SK-N-SH treated with all-trans-retinoic acid at 6 μM for 48 hours (cell line): ENCODE data around the gene TNFRSF21.

ENCODE experiments used
- BACH2 ChIP-seq: fragments of 250-450 bp; sonication (Bioruptor Pico); IDR thresholded peaks from 2 replicates; pipeline ENCODE4 v1.9.0; 2021; ENCODE audit warnings: mild to moderate bottlenecking, borderline replicate concordance
- CREB5 ChIP-seq: fragments of 250-450 bp; sonication (Bioruptor Pico); IDR thresholded peaks from 2 replicates; pipeline ENCODE4 v1.5.1; 2020; ENCODE audit warnings: low read depth, mild to moderate bottlenecking, moderate library complexity
- CSDC2 ChIP-seq: fragments of 250-450 bp; sonication (Bioruptor Pico); IDR thresholded peaks from 2 replicates; pipeline ENCODE4 v1.5.0; 2020; ENCODE audit warnings: mild to moderate bottlenecking, moderate library complexity
- CSRNP3 ChIP-seq: fragments of 250-450 bp; sonication (Bioruptor Pico); IDR thresholded peaks from 2 replicates; pipeline ENCODE4 v1.5.1; 2021; ENCODE audit warnings: mild to moderate bottlenecking, moderate library complexity
- ISL1 ChIP-seq: fragments of 250-450 bp; sonication (Bioruptor Pico); IDR thresholded peaks from 2 replicates; pipeline ENCODE4 v2.1.2; 2022; ENCODE audit warnings: mild to moderate bottlenecking, moderate library complexity
- OSR1 ChIP-seq: fragments of 250-450 bp; sonication (Bioruptor Pico); IDR thresholded peaks from 2 replicates; pipeline ENCODE4 v1.8.0; 2022; ENCODE audit warnings: moderate library complexity, mild to moderate bottlenecking, inconsistent platforms
- PATZ1 ChIP-seq: fragments of 250-450 bp; sonication (Bioruptor Pico); IDR thresholded peaks from 2 replicates; pipeline ENCODE4 v1.8.0; 2020; ENCODE audit warnings: mild to moderate bottlenecking, moderate library complexity, borderline replicate concordance
- POU6F1 ChIP-seq: fragments of 250-450 bp; sonication (Bioruptor Pico); IDR thresholded peaks from 2 replicates; pipeline ENCODE4 v1.8.0; 2021; ENCODE audit warnings: low read depth, mild to moderate bottlenecking, moderate library complexity, borderline replicate concordance
- PPARA ChIP-seq: fragments of 250-450 bp; sonication (Bioruptor Pico); IDR thresholded peaks from 2 replicates; pipeline ENCODE4 v1.5.0; 2020; ENCODE audit warnings: mild to moderate bottlenecking, borderline replicate concordance
- RARB ChIP-seq: fragments of 250-450 bp; sonication (Bioruptor Pico); IDR thresholded peaks from 2 replicates; pipeline ENCODE4 v1.8.0; 2021; ENCODE audit warnings: mild to moderate bottlenecking, moderate library complexity
- SNAI2 ChIP-seq: fragments of 250-450 bp; sonication (Bioruptor Pico); IDR thresholded peaks from 2 replicates; pipeline ENCODE4 v1.5.0; 2020; ENCODE audit warnings: mild to moderate bottlenecking, moderate library complexity
- TCF4 ChIP-seq: fragments of 250-450 bp; sonication (Bioruptor Pico); IDR thresholded peaks from 2 replicates; pipeline ENCODE4 v1.8.0; 2021; ENCODE audit warnings: mild to moderate bottlenecking, moderate library complexity, borderline replicate concordance
- TOX ChIP-seq: fragments of 250-450 bp; sonication (Bioruptor Pico); IDR thresholded peaks from 2 replicates; pipeline ENCODE4 v1.8.0; 2021; ENCODE audit warnings: mild to moderate bottlenecking, moderate library complexity, borderline replicate concordance
- ZFP3 ChIP-seq: fragments of 250-450 bp; sonication (Bioruptor Pico); IDR thresholded peaks from 2 replicates; pipeline ENCODE4 v1.5.0; 2020; ENCODE audit warnings: mild to moderate bottlenecking, moderate library complexity

GRCh38 chr6:47343600-47343999 lies 33.9 kb upstream of the TNFRSF21 start:
- TF ChIP-seq BACH2 (no peak), PATZ1 (no peak), ZFP3 (CRISPR knock-in tag) (no peak), OSR1 (CRISPR knock-in tag) (no peak), RARB (CRISPR knock-in tag) (no peak), PPARA (no peak), SNAI2 (CRISPR knock-in tag) (no peak), TOX (CRISPR knock-in tag) (no peak), ISL1 (CRISPR knock-in tag) (no peak), CSDC2 (CRISPR knock-in tag) (no peak), TCF4 (CRISPR knock-in tag) (no peak), CREB5 (CRISPR knock-in tag) (no peak), POU6F1 (no peak), CSRNP3 (CRISPR knock-in tag) (no peak)
